ENCODE data around the gene PEX26.

- TF ChIP-seq CTCF (IDR thresholded peaks at IDR 0.05) (no peak), REST (IDR thresholded peaks at IDR 0.05; ENCODE audit: insufficient read depth in 1 of 2, low read depth in 2 of 2, low read length in 1 of 2) (no peak), POLR2AphosphoS5 (IDR thresholded peaks at IDR 0.05; ENCODE audit: low read depth, low read length) (no peak)
Measured at GRCh38 chr22:18042685-18043084, 35.1 kb upstream of the PEX26 start.
